ENCODE data around the gene PI3. TPM values are rescaled to one million over a fixed set of nuclear protein-coding genes. Genes with fewer than 3 reads are reported as not detected.
"Not testable (repeated sequence)": the region's sequence is repeated elsewhere in the genome, so short reads cannot be mapped to it uniquely, and the experiment has no call there.

Gene PI3
- total and polyA plus RNA-seq, 2 donors from 2014 or later: 8.7 TPM; not detected in 1

DNA sequence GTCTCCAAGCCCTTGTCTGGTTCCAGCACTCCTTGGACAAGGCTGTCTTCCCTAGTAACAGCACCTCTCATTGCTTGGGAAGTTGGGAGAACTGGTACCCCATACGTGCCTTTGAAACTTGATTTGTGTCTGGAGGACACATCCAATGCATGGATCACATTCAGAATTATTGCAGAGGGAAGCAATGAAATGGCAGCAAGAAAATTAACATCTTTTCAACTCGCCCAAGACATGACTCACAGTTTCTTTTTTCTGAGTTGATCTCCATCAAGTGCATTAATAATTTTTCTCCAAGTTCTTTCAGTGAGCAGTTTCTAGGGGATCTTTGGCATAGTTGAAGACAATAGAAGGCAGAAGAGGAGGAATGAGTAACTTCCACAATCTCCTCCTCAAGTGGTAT is 22.3 kb upstream of the PI3 start:
- Histone ChIP-seq H3K4me3 (ENCODE audit: low read length in 3 of 3) (no peak overlapping the region), H3K36me3 (ENCODE audit: control insufficient read depth in 2 of 3, insufficient read depth in 3 of 3, low read length in 3 of 3) (no peaks in the 10 kb centered on the region), H3K27ac (ENCODE audit: low read depth in 2 of 2, low read length in 2 of 2) (no peak overlapping the region), H3K27me3 (ENCODE audit: control insufficient read depth, insufficient read depth, low read length) (no peaks in the 10 kb centered on the region), H3K9me3 (ENCODE audit: control insufficient read depth in 2 of 3, insufficient read depth in 1 of 3, low read length in 3 of 3) (no peaks in the 10 kb centered on the region), H3K9ac (ENCODE audit: low read length in 3 of 3) (no peak overlapping the region), H3K4me1 (ENCODE audit: control insufficient read depth in 2 of 3, insufficient read depth in 2 of 3, low read depth in 1 of 3, low read length in 3 of 3) (no peaks in the 10 kb centered on the region)
- no peak for TF ChIP-seq CTCF (IDR thresholded peaks at IDR 0.05; ENCODE audit: borderline replicate concordance, extremely low read depth, insufficient read depth)
- DNase-seq (no peak), FAIRE-seq (no peak)
- intact Hi-C loops (cut with DNase I): no loop called here

- H3K36me3 ChIP-seq (ENCODE audit: control insufficient read depth in 2 of 3, insufficient read depth in 3 of 3, low read length in 3 of 3): no peaks in the 10 kb centered on the region
- intact Hi-C loops (cut with DNase I): no loop called here
- no peak for FAIRE-seq
- no peaks in the 10 kb centered on the region for H3K27me3 ChIP-seq (ENCODE audit: control insufficient read depth, insufficient read depth, low read length)
- no peaks in the 10 kb centered on the region for H3K4me1 ChIP-seq (ENCODE audit: control insufficient read depth in 2 of 3, insufficient read depth in 2 of 3, low read depth in 1 of 3, low read length in 3 of 3)
- H3K4me3 ChIP-seq (ENCODE audit: low read length in 3 of 3): no peak overlapping the region
- H3K27ac ChIP-seq (ENCODE audit: low read depth in 2 of 2, low read length in 2 of 2): no peak overlapping the region
- no peak for DNase-seq
- H3K9ac ChIP-seq (ENCODE audit: low read length in 3 of 3): no peak overlapping the region
- TF ChIP-seq CTCF (IDR thresholded peaks at IDR 0.05; ENCODE audit: borderline replicate concordance, extremely low read depth, insufficient read depth): no peak
- H3K9me3 ChIP-seq (ENCODE audit: control insufficient read depth in 2 of 3, insufficient read depth in 1 of 3, low read length in 3 of 3): peaks cover 0 to under 1% (median 0%) of the 10 kb centered on the region in 3 donors
Observed at GRCh38 chr20:45153147-45153546, 21.6 kb upstream of the PI3 start.

- H3K4me3 ChIP-seq (ENCODE audit: low read length in 3 of 3): no peak overlapping the region
- no peak for TF ChIP-seq CTCF (IDR thresholded peaks at IDR 0.05; ENCODE audit: borderline replicate concordance, extremely low read depth, insufficient read depth)
- DNase-seq (no peak), FAIRE-seq (no peak)
- peaks cover 0 to 6% (median 0%) of the 10 kb centered on the region in 3 donors for H3K9me3 ChIP-seq (ENCODE audit: control insufficient read depth in 2 of 3, insufficient read depth in 1 of 3, low read length in 3 of 3)
- no peaks in the 10 kb centered on the region for H3K4me1 ChIP-seq (ENCODE audit: control insufficient read depth in 2 of 3, insufficient read depth in 2 of 3, low read depth in 1 of 3, low read length in 3 of 3)
- H3K27me3 ChIP-seq (ENCODE audit: control insufficient read depth, insufficient read depth, low read length): no peaks in the 10 kb centered on the region
- no peaks in the 10 kb centered on the region for H3K36me3 ChIP-seq (ENCODE audit: control insufficient read depth in 2 of 3, insufficient read depth in 3 of 3, low read length in 3 of 3)
- no peak overlapping the region for H3K9ac ChIP-seq (ENCODE audit: low read length in 3 of 3)
- H3K27ac ChIP-seq (ENCODE audit: low read depth in 2 of 2, low read length in 2 of 2): no peak overlapping the region
- intact Hi-C loops (cut with DNase I): no loop called here
Observed at GRCh38 chr20:45153752-45154151, 20.9 kb upstream of the PI3 start.

- Histone ChIP-seq H3K4me1 (ENCODE audit: control insufficient read depth in 2 of 3, insufficient read depth in 2 of 3, low read depth in 1 of 3, low read length in 3 of 3) (no peaks in the 10 kb centered on the region), H3K4me3 (ENCODE audit: low read length in 3 of 3) (no peak overlapping the region), H3K27ac (ENCODE audit: low read depth in 2 of 2, low read length in 2 of 2) (no peak overlapping the region), H3K36me3 (ENCODE audit: control insufficient read depth in 2 of 3, insufficient read depth in 3 of 3, low read length in 3 of 3) (no peaks in the 10 kb centered on the region), H3K27me3 (ENCODE audit: control insufficient read depth, insufficient read depth, low read length) (no peaks in the 10 kb centered on the region), H3K9me3 (ENCODE audit: control insufficient read depth in 2 of 3, insufficient read depth in 1 of 3, low read length in 3 of 3) (peaks cover 0 to 6% (median 0%) of the 10 kb centered on the region in 3 donors), H3K9ac (ENCODE audit: low read length in 3 of 3) (no peak overlapping the region)
- intact Hi-C loops (cut with DNase I): no loop called here
- TF ChIP-seq CTCF (IDR thresholded peaks at IDR 0.05; ENCODE audit: borderline replicate concordance, extremely low read depth, insufficient read depth): no peak
- FAIRE-seq (no peak), DNase-seq (no peak)
Observed at GRCh38 chr20:45154183-45154582, 20.5 kb upstream of the PI3 start.

- H3K4me1 ChIP-seq (ENCODE audit: control insufficient read depth in 2 of 3, insufficient read depth in 2 of 3, low read depth in 1 of 3, low read length in 3 of 3); H3K27me3 ChIP-seq (ENCODE audit: control insufficient read depth, insufficient read depth, low read length); H3K9me3 ChIP-seq (ENCODE audit: control insufficient read depth in 2 of 3, insufficient read depth in 1 of 3, low read length in 3 of 3); H3K27ac ChIP-seq (ENCODE audit: low read depth in 2 of 2, low read length in 2 of 2); H3K9ac ChIP-seq (ENCODE audit: low read length in 3 of 3); FAIRE-seq; DNase-seq; H3K4me3 ChIP-seq (ENCODE audit: low read length in 3 of 3); H3K36me3 ChIP-seq (ENCODE audit: control insufficient read depth in 2 of 3, insufficient read depth in 3 of 3, low read length in 3 of 3); intact Hi-C loops (cut with DNase I): not testable (repeated sequence)
Observed at GRCh38 chr20:45154794-45155193, 19.9 kb upstream of the PI3 start.

All from kidney (tissue), 14 donors.